ENCODE results near the gene CYP4Z1. TPM values are rescaled to one million over a fixed set of nuclear protein-coding genes. Genes with fewer than 3 reads are reported as not detected.
A peak's percentile ranks its signal among the peaks of the same experiment; 100 is the strongest.
"Not testable (repeated sequence)": the region's sequence is repeated elsewhere in the genome, so short reads cannot be mapped to it uniquely, and the experiment has no call there.

Gene CYP4Z1
- total RNA-seq, 1 donor from 2014 or later: 0.72 TPM

DNA sequence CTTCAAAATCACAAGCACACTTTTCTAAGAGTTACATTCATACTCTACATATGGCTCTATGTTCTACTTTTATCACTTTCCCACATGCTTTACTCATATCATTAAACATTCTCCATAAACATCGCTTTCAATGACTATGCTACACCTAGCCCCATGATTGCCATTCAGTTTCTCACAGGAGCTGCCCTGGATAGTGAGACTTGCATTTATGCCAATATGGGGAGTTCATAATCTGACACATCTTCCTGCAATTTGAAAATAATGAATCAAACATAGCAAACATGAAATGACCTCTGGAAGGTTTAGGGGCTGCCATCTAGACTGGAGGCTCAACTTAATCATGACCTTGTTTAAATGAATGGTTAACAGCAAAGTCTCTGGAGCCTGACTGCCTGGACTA, 61.2 kb downstream of the CYP4Z1 start:
- ATAC-seq: no peak

DNA sequence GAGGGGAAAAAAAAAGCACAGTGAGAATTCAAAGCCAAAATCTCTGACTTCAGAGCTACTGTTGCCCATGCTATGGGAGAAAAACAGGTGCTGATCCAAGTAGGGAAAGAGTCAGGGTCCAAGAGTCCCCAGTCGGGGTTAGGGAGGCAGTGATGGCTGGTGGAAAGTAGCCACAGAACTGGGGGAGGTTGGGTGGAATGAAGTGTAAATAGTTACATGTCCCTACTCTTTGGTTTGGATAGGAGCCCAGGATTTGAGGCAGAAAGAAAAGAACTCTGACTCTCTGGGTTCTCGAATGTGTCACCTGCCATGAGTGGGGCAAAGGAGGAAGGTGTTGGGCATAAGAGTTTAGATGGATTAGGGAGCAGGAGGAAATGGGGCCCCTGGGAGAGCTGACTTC, 61.8 kb downstream of the CYP4Z1 start:
- peak; percentile 86 for ATAC-seq

DNA sequence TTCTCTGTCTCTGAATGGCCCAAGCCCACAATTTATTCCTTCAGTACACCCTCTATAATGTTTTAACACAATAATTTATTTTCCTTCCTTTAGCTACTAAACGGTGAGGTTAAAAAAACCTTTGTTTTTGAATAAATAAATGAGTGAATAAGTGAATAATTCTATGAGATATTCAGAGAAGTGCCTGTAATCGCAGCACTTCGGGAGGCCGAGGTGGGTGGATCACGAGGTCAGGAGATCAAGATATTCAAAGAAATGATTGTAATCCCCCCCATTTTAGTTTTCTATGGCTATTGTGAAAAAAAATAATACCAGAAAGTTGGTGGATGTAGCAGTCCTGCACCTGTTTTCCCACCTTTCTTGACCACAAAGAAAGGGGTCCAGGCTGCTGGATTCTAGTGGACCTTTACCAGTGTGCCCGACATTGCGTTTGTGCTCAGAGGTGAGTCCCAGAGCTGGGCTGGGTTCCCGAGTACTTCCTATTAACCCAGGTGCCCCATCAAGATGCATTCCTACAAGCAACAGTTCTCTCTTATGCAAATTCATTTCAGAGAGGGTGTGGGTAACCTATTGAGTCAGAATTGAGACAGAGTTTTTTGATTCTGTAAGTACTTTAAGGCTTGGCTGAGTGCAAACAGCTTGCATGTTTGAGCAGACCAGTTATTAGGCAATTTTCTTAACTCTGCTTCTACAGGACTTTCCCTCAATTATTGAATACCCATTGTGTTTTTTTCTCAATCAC, 62.6 kb downstream of the CYP4Z1 start:
- peak; percentile 90 for ATAC-seq

DNA sequence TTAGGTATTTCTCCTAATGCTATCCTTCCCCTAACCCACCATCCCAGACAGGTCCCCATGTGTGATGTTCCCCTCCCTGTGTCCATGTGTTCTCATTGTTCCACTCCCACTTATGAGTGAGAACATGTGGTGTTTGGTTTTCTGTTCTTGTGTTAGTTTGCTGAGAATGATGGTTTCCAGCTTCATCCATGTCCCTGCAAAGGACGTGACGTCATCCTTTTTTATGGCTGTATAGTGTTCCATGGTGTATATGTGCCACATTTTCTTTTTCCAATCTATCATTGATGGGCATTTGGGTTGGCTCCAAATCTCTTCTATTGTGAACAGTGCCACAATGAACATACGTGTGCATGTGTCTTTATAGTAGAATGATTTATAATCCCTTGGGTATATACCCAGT, 65.6 kb downstream of the CYP4Z1 start:
- ATAC-seq: not testable (repeated sequence)

DNA sequence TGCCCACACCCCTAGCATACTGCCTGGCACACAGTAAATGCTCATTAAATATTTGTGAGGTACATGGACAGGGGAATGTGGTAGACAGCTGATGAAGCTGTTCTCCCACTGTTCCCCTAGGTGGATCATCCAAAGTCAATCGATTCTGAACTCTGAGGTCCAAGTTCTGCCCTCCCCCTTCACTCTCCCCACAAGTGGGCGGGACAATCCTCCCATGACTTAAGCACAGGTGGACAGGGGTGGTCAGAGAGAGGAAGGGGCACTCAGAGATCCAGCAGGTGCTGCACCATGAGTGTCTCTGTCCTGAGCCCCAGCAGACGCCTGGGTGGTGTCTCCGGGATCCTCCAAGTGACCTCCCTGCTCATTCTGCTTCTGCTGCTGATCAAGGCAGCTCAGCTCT, 70.2 kb downstream of the CYP4Z1 start, which contains the start of gene CYP4A22:
CYP4A22 (plus strand) TSS at position 244 of the 400 bp plus-strand sequence; CDS start at position 289, 45 bp downstream.
- no peak for ATAC-seq

DNA sequence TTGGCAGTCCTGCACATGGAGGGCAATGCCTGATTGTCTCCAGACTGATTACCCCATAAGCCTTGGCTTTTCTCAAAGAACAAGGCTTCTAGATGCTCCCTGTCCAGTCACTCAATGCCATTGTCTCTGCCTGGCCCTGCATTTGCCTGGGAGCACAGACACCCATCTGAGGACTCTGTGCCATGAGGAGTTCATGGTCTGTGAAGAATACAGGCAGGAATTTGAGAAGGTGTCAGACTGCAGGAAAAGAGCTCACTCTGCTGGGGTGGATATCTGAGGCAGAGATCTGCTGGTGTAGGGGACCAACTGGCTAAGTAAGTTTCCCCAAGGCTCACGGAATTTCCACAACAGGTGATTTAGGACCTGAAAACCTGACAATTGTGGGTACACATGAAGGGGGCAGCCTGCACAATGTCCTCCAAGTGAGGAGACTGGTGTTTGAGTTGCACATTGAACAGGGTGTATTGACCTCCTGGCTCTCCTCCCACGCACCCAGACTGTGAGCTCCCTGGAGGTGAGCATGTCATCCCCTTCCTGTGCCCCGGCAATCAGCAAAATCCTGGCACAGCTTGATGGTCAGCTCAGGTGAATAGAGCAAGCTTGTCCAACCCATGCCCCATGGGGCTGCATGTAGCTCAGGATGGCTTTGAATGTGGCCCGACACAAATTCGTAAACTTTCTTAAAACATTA, 71.0 kb downstream of the CYP4Z1 start:
- ATAC-seq: no peak

DNA sequence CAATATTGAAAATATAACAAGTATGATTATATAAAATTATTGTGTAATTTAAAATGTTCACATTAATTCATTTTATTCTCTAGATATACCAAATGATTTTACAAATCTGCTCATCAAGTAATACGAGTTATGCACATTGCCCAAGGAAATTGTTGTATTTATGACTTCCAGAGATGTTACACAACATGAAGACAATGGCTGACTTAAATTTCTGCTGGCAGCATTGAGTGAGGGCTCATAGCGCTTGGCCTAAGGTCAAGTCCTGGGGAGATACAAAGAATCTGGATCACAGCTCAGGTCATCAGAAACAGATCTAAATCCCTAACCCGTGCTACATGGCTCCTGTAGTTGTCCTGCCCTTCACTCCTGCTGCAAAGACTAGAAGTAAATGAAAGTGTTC, 73.3 kb downstream of the CYP4Z1 start:
- peak; percentile 57 for ATAC-seq

DNA sequence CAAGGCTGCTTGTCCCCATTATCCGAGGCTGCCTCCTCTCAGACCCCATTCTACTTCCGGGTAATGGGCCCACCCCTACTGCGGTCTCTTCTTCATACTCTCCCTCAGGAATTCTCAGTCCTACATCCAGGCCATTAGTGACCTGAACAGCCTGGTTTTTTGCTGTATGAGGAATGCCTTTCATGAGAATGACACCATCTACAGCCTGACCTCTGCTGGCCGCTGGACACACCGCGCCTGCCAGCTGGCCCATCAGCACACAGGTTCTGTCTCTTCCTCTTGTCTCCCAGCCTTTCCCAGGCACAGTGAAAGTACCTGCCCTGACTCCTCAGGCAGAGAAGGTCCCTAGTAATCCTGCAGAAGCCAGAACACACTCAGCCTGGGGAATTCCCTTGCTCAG, 76.6 kb downstream of the CYP4Z1 start:
- ATAC-seq: peak; percentile 25

DNA sequence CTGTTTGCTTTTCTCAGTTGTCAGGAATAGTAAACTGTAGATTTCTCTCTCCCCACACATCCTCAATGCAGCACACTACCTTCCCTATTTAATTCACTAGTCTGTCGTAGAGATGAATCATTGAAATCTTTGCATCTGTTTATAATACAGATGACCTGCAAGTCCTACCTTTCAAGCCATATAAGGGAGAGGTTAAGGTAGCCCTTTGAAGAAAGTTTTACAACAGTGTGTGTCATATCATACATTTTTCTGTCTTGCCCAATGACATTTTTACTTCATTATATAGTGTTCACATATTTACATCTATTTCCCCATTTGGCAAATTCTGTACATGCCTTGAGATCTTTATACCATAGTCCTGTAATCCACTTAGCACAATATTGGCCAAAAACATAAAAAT, 79.5 kb downstream of the CYP4Z1 start:
- peak; percentile 27 for ATAC-seq

DNA sequence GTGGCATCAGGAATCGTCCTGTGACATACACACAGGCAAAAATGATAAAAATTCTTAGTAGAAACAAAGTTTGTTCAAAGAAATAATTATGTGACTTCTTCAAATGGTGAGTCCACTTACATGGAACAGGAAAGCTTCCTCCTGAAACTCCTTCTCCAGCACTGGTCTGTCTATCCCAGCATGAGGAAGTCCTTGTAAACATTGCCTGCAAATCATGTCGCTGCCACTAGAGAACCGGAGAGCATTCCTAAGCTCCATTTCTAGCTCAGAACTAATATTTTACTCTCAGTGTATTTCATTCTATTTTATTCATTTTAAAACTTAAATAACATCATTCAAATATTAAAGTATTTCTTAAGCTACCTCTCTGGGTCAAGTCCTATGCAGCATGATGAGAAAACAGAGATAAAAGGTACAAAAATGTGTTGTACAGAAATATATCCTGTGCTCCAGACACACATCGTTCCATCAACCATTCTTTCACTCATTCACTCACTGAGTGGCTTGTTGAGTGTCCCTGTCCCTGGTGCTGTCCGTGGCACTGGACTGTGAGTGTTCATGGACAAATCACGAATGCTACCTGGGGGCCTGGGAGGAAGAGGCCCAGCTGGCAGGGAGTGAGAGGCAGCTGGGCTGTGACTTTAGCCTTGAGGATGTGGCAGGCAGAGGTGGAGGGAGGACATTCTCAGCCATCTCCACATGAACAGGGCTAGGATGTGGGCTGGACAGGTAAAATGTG, 80.2 kb downstream of the CYP4Z1 start:
- no peak for ATAC-seq

DNA sequence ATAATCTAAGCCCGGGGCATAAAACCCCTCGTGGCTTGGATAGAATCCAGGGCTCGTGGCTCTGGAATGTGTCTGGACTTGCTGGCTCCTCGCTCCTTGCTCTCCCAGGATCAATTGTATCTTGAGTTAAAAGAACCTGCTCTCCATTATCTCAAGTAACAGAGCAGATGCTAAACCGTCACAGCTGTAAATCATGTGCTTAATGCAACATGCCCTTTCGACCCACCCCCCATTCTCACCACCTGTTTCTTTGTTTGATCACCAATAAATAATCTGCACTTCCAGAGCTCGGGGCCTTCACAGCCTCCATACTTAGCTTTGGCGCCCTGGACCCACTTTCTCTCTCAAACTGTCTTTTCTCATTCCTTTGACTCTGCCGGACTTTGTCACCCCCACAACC, 82.1 kb downstream of the CYP4Z1 start:
- ATAC-seq: not testable (repeated sequence)

DNA sequence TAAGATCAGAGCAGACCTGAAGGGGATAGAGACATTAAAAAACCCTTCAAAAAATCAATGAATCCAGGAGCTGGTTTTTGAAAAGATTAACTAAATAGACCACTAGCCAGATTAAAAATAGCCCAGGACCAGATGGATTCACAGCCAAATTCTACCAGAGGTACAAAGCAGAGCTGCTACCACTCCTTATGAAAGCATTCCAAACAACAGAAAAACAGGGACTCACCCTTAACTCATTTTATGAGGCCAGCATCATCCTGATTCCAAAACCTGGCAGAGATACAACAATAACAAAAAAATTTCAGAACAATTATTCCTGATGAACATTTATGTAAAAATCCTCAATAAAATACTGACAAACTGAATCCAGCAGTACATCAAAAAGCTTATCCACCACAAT, 89.4 kb downstream of the CYP4Z1 start:
- not testable (repeated sequence) for ATAC-seq

DNA sequence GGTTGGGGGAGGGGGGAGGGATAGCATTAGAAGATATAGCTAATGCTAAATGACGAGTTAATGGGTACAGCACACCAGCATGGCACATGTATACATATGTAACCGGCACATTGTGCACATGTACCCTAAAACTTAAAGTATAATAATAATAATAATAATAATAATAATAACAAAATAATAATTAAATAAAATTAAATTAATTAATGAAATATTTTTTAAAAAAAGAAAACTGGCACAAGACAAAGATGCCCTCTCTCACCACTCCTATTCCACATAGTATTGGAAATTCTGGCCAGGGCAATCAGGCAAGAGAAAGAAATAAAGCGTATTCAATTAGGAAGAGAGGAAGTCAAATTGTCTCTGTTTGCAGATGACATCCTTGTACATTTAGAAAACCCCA, 90.9 kb downstream of the CYP4Z1 start:
- not testable (repeated sequence) for ATAC-seq

DNA sequence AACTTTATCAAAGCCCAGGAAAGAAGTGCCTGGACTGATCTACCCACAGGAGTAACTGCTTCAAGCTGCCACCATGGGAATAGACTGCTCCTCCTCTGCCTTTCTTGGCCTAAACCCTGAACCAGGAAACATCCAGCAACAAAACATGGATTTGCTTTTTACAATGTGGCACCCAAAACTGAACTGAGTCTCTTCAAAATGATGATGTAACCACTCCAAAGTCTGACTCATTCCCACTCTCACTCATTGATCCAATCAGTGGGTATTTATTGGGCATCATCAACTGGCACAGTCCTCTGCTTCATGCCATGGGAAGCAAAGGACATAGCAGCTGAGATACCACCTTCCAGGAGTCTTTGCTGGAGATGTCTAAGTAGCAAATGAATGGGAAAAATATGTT, 93.7 kb downstream of the CYP4Z1 start:
- no peak for ATAC-seq

DNA sequence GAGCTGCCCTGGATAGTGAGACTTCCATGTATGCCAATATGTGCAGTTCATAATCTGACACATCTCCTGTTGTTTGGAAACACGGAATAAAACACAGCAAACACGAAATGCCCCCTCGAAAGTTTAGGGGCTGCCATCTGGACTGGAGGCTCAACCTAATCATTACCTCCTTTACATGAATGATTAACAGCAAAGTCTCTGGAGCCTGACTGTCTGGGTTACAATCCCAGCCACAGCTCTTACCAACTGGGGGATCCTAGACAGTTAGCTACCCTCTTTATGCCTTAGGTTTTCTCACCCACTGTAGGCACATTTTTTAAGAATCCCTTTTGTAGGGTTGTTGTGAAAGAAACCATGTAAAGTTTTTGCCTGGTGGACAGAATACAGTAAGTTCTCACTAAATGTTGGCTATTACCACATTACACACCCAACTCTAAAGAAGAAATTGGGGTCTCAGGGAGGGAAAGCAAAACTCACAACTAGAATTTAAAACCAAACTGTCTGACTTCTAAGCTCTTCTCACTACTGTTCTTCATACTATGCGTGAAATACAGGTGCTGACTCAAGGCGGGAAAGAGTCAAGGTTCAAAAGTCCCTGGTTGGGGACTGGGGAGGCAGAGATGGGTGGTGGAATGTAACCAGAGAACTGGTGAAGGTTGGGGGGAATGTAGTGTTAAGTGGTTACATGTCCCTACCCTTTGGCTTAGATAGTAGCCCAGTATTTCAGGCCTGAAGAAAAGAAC, 94.4 kb downstream of the CYP4Z1 start:
- no peak for ATAC-seq

DNA sequence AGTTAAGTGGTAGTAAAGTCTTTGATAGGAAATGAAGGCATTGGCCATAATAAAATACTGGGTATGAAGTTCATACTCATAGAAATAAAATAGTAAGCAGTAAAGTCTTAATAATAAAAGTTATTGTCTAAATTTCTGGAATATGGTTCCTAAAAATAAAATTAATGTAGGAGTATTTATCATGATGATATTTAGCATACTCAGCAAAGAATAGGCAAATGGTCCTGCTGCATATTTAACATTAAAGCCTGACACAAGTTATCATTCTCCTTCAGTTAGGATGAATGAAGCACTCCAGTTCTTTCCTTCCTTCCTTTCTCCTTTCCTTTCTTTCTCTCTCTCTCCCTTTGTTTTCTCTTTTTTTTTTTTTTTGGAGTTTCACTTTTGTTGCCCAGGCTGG, 97.5 kb downstream of the CYP4Z1 start:
- ATAC-seq: no peak

Other genes with a start within 250 kb of the CYP4Z1 start
- gene CYP4A11, start 125.8 kb upstream of the CYP4Z1 start, total RNA-seq: not detected
- gene CYP4X1, start 43.6 kb upstream of the CYP4Z1 start, total RNA-seq: 25.1 TPM
- gene CYP4A22, start 70.2 kb downstream of the CYP4Z1 start, total RNA-seq: not detected
- 273 TPM for gene PDZK1IP1, start 122.8 kb downstream of the CYP4Z1 start, total RNA-seq
- gene TAL1, start 165.0 kb downstream of the CYP4Z1 start, total RNA-seq: 0.64 TPM
- gene STIL, start 246.9 kb downstream of the CYP4Z1 start, total RNA-seq: 8.2 TPM